SU-DHL-6 (cell line): ENCODE data around the gene PDE9A.

ENCODE experiments used
- H2AFZ ChIP-seq: fragments of 200-600 bp; sonication (generic); 2 replicates; pipeline ENCODE4 v1.6.1; 2014; ENCODE audit warnings: low read depth, mild to moderate bottlenecking, moderate library complexity, mixed read lengths, antibody characterized with exemption, low read length; ENCODE audit not compliant: severe bottlenecking
- H3F3A ChIP-seq: fragments of 200-600 bp; shearing (Covaris generic); 2 replicates; pipeline ENCODE4 v1.6.0; 2016; ENCODE audit warnings: antibody characterized with exemption, mild to moderate bottlenecking; ENCODE audit not compliant: insufficient read depth
- H3K27ac ChIP-seq: fragments of 200-600 bp; sonication (generic); 2 replicates; pipeline ENCODE4 v1.5.1; 2016; ENCODE audit warnings: low read depth, mild to moderate bottlenecking, low read length, moderate library complexity, mixed read lengths
- H3K27me3 ChIP-seq: fragments of 200-600 bp; sonication (generic), shearing (Covaris generic); 2 replicates; pipeline ENCODE4 v1.6.0; 2014; ENCODE audit warnings: mild to moderate bottlenecking, low read length
- H3K36me3 ChIP-seq: fragments of 200-600 bp; sonication (generic); 2 replicates; pipeline ENCODE4 v1.6.1; 2014; ENCODE audit warnings: mild to moderate bottlenecking, low read length, mixed read lengths
- H3K4me2 ChIP-seq: fragments of 300-600, 200-600 bp; shearing (Covaris generic), sonication (generic); 2 replicates; pipeline ENCODE4 v1.6.0; 2014; ENCODE audit warnings: low read length, low read depth, mild to moderate bottlenecking; ENCODE audit not compliant: poor library complexity, severe bottlenecking
- H3K4me3 ChIP-seq: fragments of 200-600 bp; sonication (generic); 2 replicates; pipeline ENCODE4 v1.5.1; 2014; ENCODE audit warnings: antibody characterized with exemption, low read length, mild to moderate bottlenecking, mixed read lengths; ENCODE audit not compliant: insufficient read depth, poor library complexity, severe bottlenecking
- H3K79me2 ChIP-seq: fragments of 200-600 bp; sonication (generic); 2 replicates; pipeline ENCODE4 v1.6.1; 2014; ENCODE audit warnings: mild to moderate bottlenecking, low read length, moderate library complexity; ENCODE audit not compliant: insufficient read depth
- H3K9ac ChIP-seq: fragments of 200-600 bp; sonication (generic); 2 replicates; pipeline ENCODE4 v1.7.0; 2014; ENCODE audit warnings: mild to moderate bottlenecking, low read length
- H3K9me2 ChIP-seq: fragments of 200-600 bp; sonication (generic); replicated peaks from 2 replicates; pipeline ENCODE4 v1.6.1; 2014; ENCODE audit warnings: low read length; ENCODE audit not compliant: insufficient read depth
- H3K9me3 ChIP-seq: fragments of 200-600 bp; sonication (generic); 2 replicates; pipeline ENCODE4 v1.6.1; 2014; ENCODE audit warnings: low read length, mixed read lengths; ENCODE audit not compliant: insufficient read depth
- H4K20me1 ChIP-seq: fragments of 200-600 bp; sonication (generic); 2 replicates; pipeline ENCODE4 v1.6.1; 2014; ENCODE audit warnings: low read depth, mild to moderate bottlenecking, antibody characterized with exemption, low read length, moderate library complexity, mixed read lengths
- CTCF ChIP-seq: fragments of 200-600 bp; sonication (generic); IDR thresholded peaks from one replicate; pipeline ENCODE4 v1.5.1; 2017; ENCODE audit warnings: antibody characterized with exemption, mild to moderate bottlenecking, low read length, moderate library complexity; ENCODE audit not compliant: insufficient read depth, poor library complexity, severe bottlenecking
- EZH2phosphoT487 ChIP-seq: fragments of 200-600 bp; sonication (generic), shearing (Covaris generic); conservative IDR thresholded peaks from 2 replicates; pipeline ENCODE4 v1.6.1; 2018; ENCODE audit warnings: mild to moderate bottlenecking, antibody characterized with exemption, low read length, moderate library complexity, mixed read lengths

PDE9A gene

GRCh38 chr21:42635848-42636519 is 17.4 kb upstream of the PDE9A start:
- TF ChIP-seq EZH2phosphoT487 (no peak), CTCF (no peak)
- no peak overlapping the region for H3K9ac ChIP-seq

DNA sequence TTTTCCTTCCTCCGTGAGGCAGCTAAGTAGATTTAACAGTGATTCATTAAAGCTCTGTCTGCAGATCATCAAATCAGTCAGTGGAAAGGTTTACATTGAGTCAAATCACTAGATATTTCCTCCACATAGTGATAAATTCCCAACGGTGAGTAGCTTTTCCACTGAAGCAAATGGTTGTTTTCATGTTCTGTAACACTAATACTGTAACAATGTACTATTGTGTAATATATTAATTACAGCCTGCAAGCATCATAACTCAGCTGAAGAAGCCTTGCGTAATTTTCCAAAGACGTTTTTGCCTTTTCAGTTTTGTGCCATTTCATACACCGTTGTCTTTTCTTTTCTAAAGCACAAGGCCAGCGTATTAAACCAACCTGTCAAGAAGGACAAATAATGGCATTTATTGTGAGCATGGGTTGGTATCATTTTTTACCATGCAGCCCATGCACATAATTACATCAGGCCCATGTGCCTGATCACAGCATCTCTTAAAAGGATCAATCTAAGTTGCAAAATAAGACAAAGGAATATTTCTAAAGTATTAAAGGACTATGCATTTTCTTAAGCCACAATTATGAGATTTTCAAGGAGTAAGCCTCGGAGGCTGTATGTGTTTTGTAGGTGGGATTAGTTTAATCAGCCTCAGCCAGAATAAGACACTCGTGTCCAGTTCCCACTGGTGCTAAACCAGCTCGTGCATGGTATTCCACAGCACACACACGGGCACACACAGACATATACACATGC is 16.7 kb upstream of the PDE9A start:
- Histone ChIP-seq H4K20me1 (0 out of 2 replicates have a peak, but pooled peaks cover 3% of the 10 kb centered on the region), H3K9ac (no peak overlapping the region), H3K27ac (no peak overlapping the region), H3K9me2 (no peaks in the 10 kb centered on the region), H3K27me3 (no peaks in the 10 kb centered on the region), H3K36me3 (no peaks in the 10 kb centered on the region), H3K4me2 (no peak overlapping the region), H3F3A (no peaks in the 10 kb centered on the region), H3K79me2 (no peaks in the 10 kb centered on the region), H3K4me3 (no peak overlapping the region), H3K9me3 (no peaks in the 10 kb centered on the region), H2AFZ (no peak overlapping the region)
- TF ChIP-seq CTCF, result no peak
- no peak for TF ChIP-seq EZH2phosphoT487

More at GRCh38 chr21:42635848-42636519, 17.4 kb upstream of the PDE9A start:
- no peak overlapping the region for H3K27ac ChIP-seq
- H3K79me2 ChIP-seq, result no peaks in the 10 kb centered on the region
- H3K36me3 ChIP-seq, result no peaks in the 10 kb centered on the region
- H3K9me2 ChIP-seq, result no peaks in the 10 kb centered on the region
- H3F3A ChIP-seq, result no peaks in the 10 kb centered on the region
- no peak overlapping the region for H2AFZ ChIP-seq
- no peaks in the 10 kb centered on the region for H3K27me3 ChIP-seq
- 0 out of 2 replicates have a peak, but pooled peaks cover 3% of the 10 kb centered on the region for H4K20me1 ChIP-seq
- H3K9me3 ChIP-seq, result no peaks in the 10 kb centered on the region
- H3K4me2 ChIP-seq, result no peak overlapping the region
- no peak overlapping the region for H3K4me3 ChIP-seq

DNA sequence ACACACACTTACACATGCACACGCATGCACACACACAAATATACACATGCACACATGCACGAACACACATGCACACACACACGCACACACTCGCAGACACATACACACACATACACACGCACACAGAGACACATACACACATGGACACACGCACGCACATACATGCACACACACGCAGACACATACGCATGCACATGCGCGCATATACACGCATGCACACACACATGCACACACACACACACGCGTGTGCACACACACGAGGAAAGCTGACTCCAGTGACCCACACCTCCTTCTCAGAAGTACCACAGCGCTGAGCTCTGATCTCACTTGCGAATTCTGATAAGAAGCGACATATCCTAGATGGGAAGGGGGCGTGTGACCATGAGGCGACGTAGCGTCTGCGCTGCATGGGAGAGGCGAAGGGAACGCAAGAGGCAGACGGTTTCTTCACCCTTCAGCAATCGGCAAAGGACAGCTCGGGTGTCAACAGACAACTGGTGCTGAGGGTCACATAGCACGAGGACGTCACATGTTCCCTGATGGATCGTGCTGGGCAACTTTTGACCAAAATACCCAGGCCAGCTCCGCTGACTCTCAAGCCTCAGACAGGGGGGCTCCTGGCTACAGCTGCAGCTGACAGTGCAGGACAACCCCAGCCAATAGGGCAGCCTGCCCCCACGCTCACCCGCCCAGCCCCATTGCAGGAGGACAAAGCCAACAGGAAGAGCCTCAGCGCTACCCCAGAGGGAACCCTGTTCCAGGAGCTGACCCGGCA is 16.0 kb upstream of the PDE9A start:
- no peak overlapping the region for H3K27ac ChIP-seq
- no peaks in the 10 kb centered on the region for H3K9me2 ChIP-seq
- no peaks in the 10 kb centered on the region for H3K79me2 ChIP-seq
- H3K9me3 ChIP-seq, result no peaks in the 10 kb centered on the region
- no peaks in the 10 kb centered on the region for H3K27me3 ChIP-seq
- no peak overlapping the region for H3K9ac ChIP-seq
- H4K20me1 ChIP-seq, result 0 out of 2 replicates have a peak, but pooled peaks cover 3% of the 10 kb centered on the region
- no peak overlapping the region for H3K4me3 ChIP-seq
- H2AFZ ChIP-seq, result no peak overlapping the region
- no peak overlapping the region for H3K4me2 ChIP-seq
- no peak for TF ChIP-seq CTCF
- no peak for TF ChIP-seq EZH2phosphoT487
- no peaks in the 10 kb centered on the region for H3F3A ChIP-seq
- H3K36me3 ChIP-seq, result no peaks in the 10 kb centered on the region
